ENCODE measurements around the gene CNTLN.

- TF ChIP-seq, protein P1, sequence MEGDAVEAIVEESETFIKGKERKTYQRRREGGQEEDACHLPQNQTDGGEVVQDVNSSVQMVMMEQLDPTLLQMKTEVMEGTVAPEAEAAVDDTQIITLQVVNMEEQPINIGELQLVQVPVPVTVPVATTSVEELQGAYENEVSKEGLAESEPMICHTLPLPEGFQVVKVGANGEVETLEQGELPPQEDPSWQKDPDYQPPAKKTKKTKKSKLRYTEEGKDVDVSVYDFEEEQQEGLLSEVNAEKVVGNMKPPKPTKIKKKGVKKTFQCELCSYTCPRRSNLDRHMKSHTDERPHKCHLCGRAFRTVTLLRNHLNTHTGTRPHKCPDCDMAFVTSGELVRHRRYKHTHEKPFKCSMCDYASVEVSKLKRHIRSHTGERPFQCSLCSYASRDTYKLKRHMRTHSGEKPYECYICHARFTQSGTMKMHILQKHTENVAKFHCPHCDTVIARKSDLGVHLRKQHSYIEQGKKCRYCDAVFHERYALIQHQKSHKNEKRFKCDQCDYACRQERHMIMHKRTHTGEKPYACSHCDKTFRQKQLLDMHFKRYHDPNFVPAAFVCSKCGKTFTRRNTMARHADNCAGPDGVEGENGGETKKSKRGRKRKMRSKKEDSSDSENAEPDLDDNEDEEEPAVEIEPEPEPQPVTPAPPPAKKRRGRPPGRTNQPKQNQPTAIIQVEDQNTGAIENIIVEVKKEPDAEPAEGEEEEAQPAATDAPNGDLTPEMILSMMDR (IDR thresholded peaks at IDR 0.05; ENCODE audit: insufficient read depth, low read length) = no peak
- TF ChIP-seq, protein P2, sequence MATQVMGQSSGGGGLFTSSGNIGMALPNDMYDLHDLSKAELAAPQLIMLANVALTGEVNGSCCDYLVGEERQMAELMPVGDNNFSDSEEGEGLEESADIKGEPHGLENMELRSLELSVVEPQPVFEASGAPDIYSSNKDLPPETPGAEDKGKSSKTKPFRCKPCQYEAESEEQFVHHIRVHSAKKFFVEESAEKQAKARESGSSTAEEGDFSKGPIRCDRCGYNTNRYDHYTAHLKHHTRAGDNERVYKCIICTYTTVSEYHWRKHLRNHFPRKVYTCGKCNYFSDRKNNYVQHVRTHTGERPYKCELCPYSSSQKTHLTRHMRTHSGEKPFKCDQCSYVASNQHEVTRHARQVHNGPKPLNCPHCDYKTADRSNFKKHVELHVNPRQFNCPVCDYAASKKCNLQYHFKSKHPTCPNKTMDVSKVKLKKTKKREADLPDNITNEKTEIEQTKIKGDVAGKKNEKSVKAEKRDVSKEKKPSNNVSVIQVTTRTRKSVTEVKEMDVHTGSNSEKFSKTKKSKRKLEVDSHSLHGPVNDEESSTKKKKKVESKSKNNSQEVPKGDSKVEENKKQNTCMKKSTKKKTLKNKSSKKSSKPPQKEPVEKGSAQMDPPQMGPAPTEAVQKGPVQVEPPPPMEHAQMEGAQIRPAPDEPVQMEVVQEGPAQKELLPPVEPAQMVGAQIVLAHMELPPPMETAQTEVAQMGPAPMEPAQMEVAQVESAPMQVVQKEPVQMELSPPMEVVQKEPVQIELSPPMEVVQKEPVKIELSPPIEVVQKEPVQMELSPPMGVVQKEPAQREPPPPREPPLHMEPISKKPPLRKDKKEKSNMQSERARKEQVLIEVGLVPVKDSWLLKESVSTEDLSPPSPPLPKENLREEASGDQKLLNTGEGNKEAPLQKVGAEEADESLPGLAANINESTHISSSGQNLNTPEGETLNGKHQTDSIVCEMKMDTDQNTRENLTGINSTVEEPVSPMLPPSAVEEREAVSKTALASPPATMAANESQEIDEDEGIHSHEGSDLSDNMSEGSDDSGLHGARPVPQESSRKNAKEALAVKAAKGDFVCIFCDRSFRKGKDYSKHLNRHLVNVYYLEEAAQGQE (IDR thresholded peaks at IDR 0.05; ENCODE audit: insufficient replicate concordance, low read depth) = no peak
- no peak for TF ChIP-seq POLR2AphosphoS5 (IDR thresholded peaks at IDR 0.05; ENCODE audit: low read depth)
- no peak for TF ChIP-seq SPI1 (IDR thresholded peaks at IDR 0.05; ENCODE audit: borderline replicate concordance, low read depth)
Measured at GRCh38 chr9:17532461-17532860, 397.6 kb downstream of the CNTLN start.
